ENCODE data around the gene SLC44A1. TPM values are rescaled to one million over a fixed set of nuclear protein-coding genes. Genes with fewer than 3 reads are reported as not detected.

The SLC44A1 gene
- total RNA-seq, 6 experiments from 2014 or later = 46.6 to 66.3 (median 56.0) TPM

DNA sequence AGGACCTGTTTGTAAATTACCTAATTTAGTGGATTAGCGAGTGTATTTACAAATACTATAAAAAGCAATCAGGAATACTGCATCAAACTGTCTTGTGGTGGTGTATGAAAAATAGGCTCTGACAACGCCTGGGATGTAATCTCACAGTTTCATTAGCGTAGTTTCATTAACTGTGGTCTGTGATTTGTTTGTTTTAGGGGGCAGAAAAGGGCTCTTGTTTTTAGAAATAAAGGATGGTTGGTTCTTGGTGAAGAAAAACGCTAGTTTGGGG is 1.4 kb downstream of the SLC44A1 start:
- no peak for DNase-seq
- H3K27ac Mint-ChIP-seq = peak overlapping the region; percentile 67
- peak overlapping the region; percentile 89 for H3K4me3 Mint-ChIP-seq

DNA sequence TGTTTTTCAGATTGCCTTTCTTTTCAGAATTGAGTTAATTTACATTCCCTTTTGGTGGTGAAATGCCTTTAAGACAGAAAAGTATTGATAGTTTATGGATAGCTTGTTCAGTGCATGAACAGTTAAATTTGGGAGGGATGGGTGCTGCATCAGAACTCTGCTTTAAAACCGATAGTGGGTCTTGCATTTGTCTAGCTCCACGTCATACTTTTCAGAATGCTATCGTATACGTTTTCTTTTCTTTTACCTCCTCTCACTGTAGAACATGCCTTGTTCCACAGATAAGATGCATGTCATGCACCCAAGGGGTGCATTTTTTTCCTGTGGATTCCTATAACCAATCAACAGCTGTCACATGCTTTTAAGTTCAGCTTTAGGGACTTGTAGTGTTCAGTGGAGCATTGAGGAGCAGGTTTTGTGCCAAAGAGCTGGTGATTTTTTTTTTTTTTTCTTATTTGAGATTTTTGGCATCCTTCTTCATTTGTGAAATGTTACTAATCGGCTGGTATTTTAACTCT is 2.3 kb downstream of the SLC44A1 start:
- no peak overlapping the region for H3K27ac Mint-ChIP-seq
- no peak for DNase-seq
- TF ChIP-seq, protein P1, sequence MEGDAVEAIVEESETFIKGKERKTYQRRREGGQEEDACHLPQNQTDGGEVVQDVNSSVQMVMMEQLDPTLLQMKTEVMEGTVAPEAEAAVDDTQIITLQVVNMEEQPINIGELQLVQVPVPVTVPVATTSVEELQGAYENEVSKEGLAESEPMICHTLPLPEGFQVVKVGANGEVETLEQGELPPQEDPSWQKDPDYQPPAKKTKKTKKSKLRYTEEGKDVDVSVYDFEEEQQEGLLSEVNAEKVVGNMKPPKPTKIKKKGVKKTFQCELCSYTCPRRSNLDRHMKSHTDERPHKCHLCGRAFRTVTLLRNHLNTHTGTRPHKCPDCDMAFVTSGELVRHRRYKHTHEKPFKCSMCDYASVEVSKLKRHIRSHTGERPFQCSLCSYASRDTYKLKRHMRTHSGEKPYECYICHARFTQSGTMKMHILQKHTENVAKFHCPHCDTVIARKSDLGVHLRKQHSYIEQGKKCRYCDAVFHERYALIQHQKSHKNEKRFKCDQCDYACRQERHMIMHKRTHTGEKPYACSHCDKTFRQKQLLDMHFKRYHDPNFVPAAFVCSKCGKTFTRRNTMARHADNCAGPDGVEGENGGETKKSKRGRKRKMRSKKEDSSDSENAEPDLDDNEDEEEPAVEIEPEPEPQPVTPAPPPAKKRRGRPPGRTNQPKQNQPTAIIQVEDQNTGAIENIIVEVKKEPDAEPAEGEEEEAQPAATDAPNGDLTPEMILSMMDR (IDR thresholded peaks at IDR 0.05) = no peak
- no peaks in the 10 kb centered on the region; the same call in 1 of the 2 replicates for H3K36me3 Mint-ChIP-seq (ENCODE audit: low read depth)
- peaks cover 1% of the 10 kb centered on the region for H3K27me3 Mint-ChIP-seq (ENCODE audit: insufficient read depth)
- no peaks in the 10 kb centered on the region for H3K9me3 Mint-ChIP-seq
- H3K4me3 Mint-ChIP-seq = peak overlapping the region; percentile 89
- peaks cover 65% of the 10 kb centered on the region for H3K4me1 Mint-ChIP-seq (ENCODE audit: low read depth)

More for the DNA sequence above, 1.4 kb downstream of the SLC44A1 start:
- H3K36me3 Mint-ChIP-seq (ENCODE audit: low read depth) = no peaks in the 10 kb centered on the region
- peaks cover 67% of the 10 kb centered on the region for H3K4me1 Mint-ChIP-seq (ENCODE audit: low read depth)
- peaks cover 1% of the 10 kb centered on the region; the same call in 1 of the 2 replicates for H3K27me3 Mint-ChIP-seq (ENCODE audit: insufficient read depth)
- TF ChIP-seq, protein P1 (IDR thresholded peaks at IDR 0.05) = no peak
- no peaks in the 10 kb centered on the region for H3K9me3 Mint-ChIP-seq

DNA sequence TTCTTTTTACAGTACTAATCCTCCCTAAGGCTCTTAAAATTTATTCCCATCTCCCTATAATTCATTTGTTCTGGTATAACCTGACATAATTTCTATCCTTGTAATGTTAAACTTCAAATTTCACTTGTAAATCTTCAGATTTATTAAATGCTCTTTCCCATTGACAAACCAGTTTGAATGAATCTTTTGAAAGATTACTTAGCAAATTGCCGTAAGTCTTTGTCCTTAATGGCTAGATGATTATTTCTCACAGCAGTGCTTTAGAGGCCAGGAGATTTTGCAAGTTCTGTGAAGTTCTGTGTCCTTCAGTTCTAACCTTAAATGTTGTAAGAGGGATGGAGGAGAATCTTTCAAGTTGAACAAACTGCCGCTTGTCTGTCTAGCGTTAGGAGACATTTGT is 4.2 kb downstream of the SLC44A1 start:
- Mint-ChIP-seq H3K27ac (no peak overlapping the region), H3K27me3 (ENCODE audit: insufficient read depth) (peaks cover 1% of the 10 kb centered on the region), H3K9me3 (no peaks in the 10 kb centered on the region), H3K4me3 (no peak overlapping the region), H3K4me1 (ENCODE audit: low read depth) (peaks cover 45% of the 10 kb centered on the region), H3K36me3 (ENCODE audit: low read depth) (no peaks in the 10 kb centered on the region; the same call in 1 of the 2 replicates)
- DNase-seq = no peak
- TF ChIP-seq, protein P1 (IDR thresholded peaks at IDR 0.05) = no peak

DNA sequence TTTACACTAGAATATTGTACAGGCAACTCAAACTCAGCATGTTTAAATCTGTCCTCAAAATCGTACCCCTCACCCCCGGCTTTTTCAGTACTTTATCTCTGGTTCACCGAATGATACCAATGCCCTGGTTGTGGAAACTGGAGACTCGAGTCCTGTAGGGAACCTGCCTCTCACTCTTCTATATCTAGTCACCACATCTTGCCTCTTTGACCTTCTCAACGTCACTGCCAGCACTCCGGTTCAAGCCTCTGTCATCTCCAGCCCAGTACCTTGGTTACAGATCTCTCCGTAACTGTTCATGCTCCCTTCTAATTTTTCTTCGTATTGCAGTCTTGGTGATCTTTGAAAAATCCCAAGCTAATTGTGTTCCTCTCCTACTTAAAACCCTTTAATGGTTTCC is 6.7 kb downstream of the SLC44A1 start:
- Mint-ChIP-seq H3K27me3 (ENCODE audit: insufficient read depth) (no peaks in the 10 kb centered on the region; the same call in 1 of the 2 replicates), H3K4me1 (ENCODE audit: low read depth) (peaks cover 44% of the 10 kb centered on the region), H3K27ac (no peak overlapping the region), H3K4me3 (no peak overlapping the region), H3K9me3 (no peaks in the 10 kb centered on the region), H3K36me3 (ENCODE audit: low read depth) (no peaks in the 10 kb centered on the region; the same call in 1 of the 2 replicates)
- TF ChIP-seq, protein P1 (IDR thresholded peaks at IDR 0.05) = no peak
- no peak for DNase-seq

DNA sequence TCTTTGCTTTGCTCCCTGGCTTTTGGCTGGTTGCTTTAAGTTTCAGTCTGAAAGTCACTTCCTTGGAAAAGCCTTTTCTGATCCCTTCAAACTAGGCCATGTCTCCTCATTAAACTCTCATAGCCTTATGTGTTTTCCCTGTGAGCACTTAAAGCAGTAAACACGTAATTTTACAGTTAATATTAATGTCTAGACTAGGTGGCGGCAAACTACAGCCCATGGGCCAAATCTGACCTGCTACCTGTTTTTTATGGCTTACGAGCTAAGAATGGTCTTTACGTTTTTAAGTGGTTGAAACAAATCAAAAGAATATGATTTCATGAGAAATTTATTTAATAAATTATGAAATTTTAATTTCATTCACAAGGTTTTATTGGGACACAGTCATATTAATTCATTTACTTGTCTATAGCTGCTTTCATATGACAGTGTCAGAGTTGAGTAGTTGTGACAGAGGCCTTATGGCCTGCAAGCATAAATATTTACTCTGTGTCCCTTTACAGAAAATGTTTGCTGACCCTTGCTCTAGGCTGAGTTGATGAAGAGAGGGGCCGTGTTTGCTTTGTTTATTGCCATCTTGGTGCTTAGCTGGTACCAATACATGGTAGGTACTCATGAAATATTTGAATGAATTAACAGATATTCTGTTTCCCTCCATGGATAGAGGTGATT is 7.4 kb downstream of the SLC44A1 start:
- no peak for DNase-seq
- Mint-ChIP-seq H3K4me1 (ENCODE audit: low read depth) (peaks cover 36% of the 10 kb centered on the region), H3K36me3 (ENCODE audit: low read depth) (no peaks in the 10 kb centered on the region; the same call in 1 of the 2 replicates), H3K4me3 (no peak overlapping the region), H3K27me3 (ENCODE audit: insufficient read depth) (no peaks in the 10 kb centered on the region; the same call in 1 of the 2 replicates), H3K9me3 (no peaks in the 10 kb centered on the region), H3K27ac (no peak overlapping the region)
- TF ChIP-seq, protein P1 (IDR thresholded peaks at IDR 0.05) = no peak

Measured in HFFc6 (cell line).